Gastroesophageal sphincter (tissue), 3 donors: ENCODE measurements around the gene GABRB3.

Experiments
- CTCF ChIP-seq, 4 experiments: fragments of 200-600 bp in 2 of 4; fragments of 450-650 bp in 2 of 4; sonication (generic) in 1 of 4; IDR thresholded peaks; one replicate each; pipeline ENCODE4 v1.5.1; 2017 to 2019; ENCODE audit warnings: antibody characterized with exemption in 4 of 4, mild to moderate bottlenecking in 2 of 4, moderate library complexity in 2 of 4
- POLR2A ChIP-seq, 2 donors: fragments of 450-650 bp; IDR thresholded peaks; one replicate each; pipeline ENCODE4 v1.6.1; 2017; ENCODE audit warnings: antibody characterized with exemption in 2 of 2, mild to moderate bottlenecking in 2 of 2, moderate library complexity in 1 of 2
- POLR2AphosphoS5 ChIP-seq: sonication (generic); formaldehyde crosslinking; IDR thresholded peaks from one replicate; pipeline ENCODE4 v1.6.1; 2017; ENCODE audit warnings: antibody characterized with exemption

DNA sequence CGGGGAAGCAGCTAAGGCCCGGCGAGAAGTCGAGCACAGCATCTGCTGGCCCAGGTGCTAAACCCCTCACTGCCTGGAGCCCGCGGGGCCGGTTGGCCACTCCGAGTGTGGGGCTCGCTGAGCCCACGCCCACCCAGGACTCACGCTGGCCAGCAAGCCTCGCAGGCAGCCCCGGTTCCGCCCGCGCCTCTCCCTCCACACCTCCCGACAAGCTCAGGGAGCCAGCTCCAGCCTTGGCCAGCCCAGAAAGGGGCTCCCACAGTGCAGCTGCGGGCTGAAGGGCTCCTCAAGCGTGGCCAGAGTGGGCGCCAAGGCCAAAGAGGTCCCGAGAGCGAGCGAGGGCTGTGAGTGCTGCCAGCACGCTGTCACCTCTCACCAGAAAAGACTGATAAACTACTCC, 8.9 kb upstream of the GABRB3 start:
- TF ChIP-seq CTCF (IDR thresholded peaks at IDR 0.05), result no peak
- no peak for TF ChIP-seq POLR2AphosphoS5
- no peak for TF ChIP-seq POLR2A (IDR thresholded peaks at IDR 0.05)
